Peyer's patch (tissue), 4 donors: ENCODE data around the gene NPR3.

Source experiments
- CTCF ChIP-seq, 6 experiments: fragments of 450-650 bp in 4 of 6; fragments of 200-600 bp in 2 of 6; sonication (generic) in 1 of 6; IDR thresholded peaks; one replicate each; pipeline ENCODE4 v1.5.1; 2017 to 2019; ENCODE audit warnings: antibody characterized with exemption in 6 of 6, mild to moderate bottlenecking in 3 of 6, moderate library complexity in 1 of 6
- POLR2A ChIP-seq, 2 donors: fragments of 450-650 bp; IDR thresholded peaks; one replicate each; pipeline ENCODE4 v1.5.1; 2017; ENCODE audit warnings: antibody characterized with exemption in 2 of 2, mild to moderate bottlenecking in 2 of 2, moderate library complexity in 2 of 2

- TF ChIP-seq CTCF (IDR thresholded peaks at IDR 0.05) (no peak), POLR2A (IDR thresholded peaks at IDR 0.05) (no peak)
These were observed 103.5 kb downstream of the NPR3 start for GRCh38 chr5:32814620-32815019.
